GM21367 (cell line): ENCODE results near the gene FARS2.
"Not testable (repeated sequence)": the region's sequence is repeated elsewhere in the genome, so short reads cannot be mapped to it uniquely, and the experiment has no call there.

Experiments used
- ATAC-seq: cut with Tn5 transposase; IDR thresholded peaks from one replicate; pipeline ENCODE4 v1.9.1; 2021; ENCODE audit not compliant: unreplicated experiment

FARS2 gene

GRCh38 chr6:5656695-5657094 lies 395.4 kb downstream of the FARS2 start:
- not testable (repeated sequence) for ATAC-seq

- no peak for ATAC-seq
Observed at GRCh38 chr6:5657684-5658430, 396.5 kb downstream of the FARS2 start.

GRCh38 chr6:5659467-5659866 lies 398.2 kb downstream of the FARS2 start:
- ATAC-seq, result no peak

- no peak for ATAC-seq
Observed at GRCh38 chr6:5660772-5661171, 399.5 kb downstream of the FARS2 start.

GRCh38 chr6:5662797-5663196 lies 401.5 kb downstream of the FARS2 start:
- ATAC-seq, result no peak

GRCh38 chr6:5663259-5663658 lies 401.9 kb downstream of the FARS2 start:
- no peak for ATAC-seq

- ATAC-seq, result no peak
Observed at GRCh38 chr6:5663739-5664138, 402.4 kb downstream of the FARS2 start.

GRCh38 chr6:5664149-5664548 lies 402.8 kb downstream of the FARS2 start:
- ATAC-seq, result no peak

- peak; percentile 55 for ATAC-seq
Observed at GRCh38 chr6:5665173-5665572, 403.9 kb downstream of the FARS2 start.

- ATAC-seq, result no peak
Observed at GRCh38 chr6:5665667-5666066, 404.4 kb downstream of the FARS2 start.

- no peak for ATAC-seq
Observed at GRCh38 chr6:5666695-5667094, 405.4 kb downstream of the FARS2 start.

- no peak for ATAC-seq
Observed at GRCh38 chr6:5667737-5668136, 406.4 kb downstream of the FARS2 start.

GRCh38 chr6:5670381-5670780 lies 409.1 kb downstream of the FARS2 start:
- ATAC-seq, result no peak

- peak; percentile 65 for ATAC-seq
Observed at GRCh38 chr6:5670811-5671561, 409.7 kb downstream of the FARS2 start.

- ATAC-seq, result no peak
Observed at GRCh38 chr6:5671601-5672559, 410.6 kb downstream of the FARS2 start.

- no peak for ATAC-seq
Observed at GRCh38 chr6:5672581-5673011, 411.3 kb downstream of the FARS2 start.

GRCh38 chr6:5673019-5673790 lies 411.9 kb downstream of the FARS2 start:
- ATAC-seq, result no peak

GRCh38 chr6:5674141-5674540 lies 412.8 kb downstream of the FARS2 start:
- no peak for ATAC-seq

GRCh38 chr6:5674721-5675120 lies 413.4 kb downstream of the FARS2 start:
- no peak for ATAC-seq

- ATAC-seq, result no peak
Observed at GRCh38 chr6:5676701-5677100, 415.4 kb downstream of the FARS2 start.
